Endothelial cell of umbilical vein (primary cell): ENCODE data around the gene KYNU. TPM values are rescaled to one million over a fixed set of nuclear protein-coding genes. Genes with fewer than 3 reads are reported as not detected.

ENCODE experiments used
- BruUV-seq: library from RNA; stranded (reverse); fragments of 400-500 nt; replicated peaks from 2 replicates; lab custom pipeline; 2021; lab: Mats Ljungman, UMichigan
- CTCF ChIA-PET: fragments of 300-600, 350-600 bp; sonication (Branson Sonifier 250); formaldehyde crosslinking; loops from one replicate; lab custom pipeline; 2021; ENCODE audit warnings: antibody characterized with exemption, inconsistent platforms; lab: Charles Lee
- POLR2A ChIA-PET: fragments of 300-600, 350-600 bp; sonication (Branson Sonifier 250); formaldehyde crosslinking; loops from one replicate; lab custom pipeline; 2021; ENCODE audit warnings: antibody characterized with exemption, inconsistent platforms; lab: Charles Lee
- DNase-seq: peaks from one replicate; pipeline ENCODE4 v3.0.0-alpha.2; 2011; ENCODE audit warnings: low read depth, low spot score
- FAIRE-seq: peaks from 2 replicates; lab custom pipeline; 2011; peaks lifted over from hg19 to GRCh38; lab: Jason Lieb, UNC
- H2AFZ ChIP-seq: 2 replicates; pipeline ENCODE4 v1.6.0; 2012; ENCODE audit warnings: low read depth, low read length, control low read depth, inconsistent platforms
- H3K27ac ChIP-seq: 2 replicates; pipeline ENCODE4 v1.5.1; 2011; ENCODE audit warnings: low read depth, mild to moderate bottlenecking, control low read depth, low read length, moderate library complexity; ENCODE audit not compliant: insufficient read depth
- H3K27me3 ChIP-seq, 2 experiments: 2 replicates each; pipeline versions ENCODE4 v1.6.0 to v1.6.1; 2011; ENCODE audit warnings: low read length in 2 of 2, mixed read lengths in 1 of 2; ENCODE audit not compliant: control insufficient read depth in 2 of 2, insufficient read depth in 2 of 2
- H3K36me3 ChIP-seq, 2 experiments: 2 replicates in 1 of 2; 3 replicates in 1 of 2; pipeline ENCODE4 v1.5.1; 2011; ENCODE audit warnings: low read length in 2 of 2, mild to moderate bottlenecking in 1 of 2, moderate library complexity in 1 of 2; ENCODE audit not compliant: control insufficient read depth in 2 of 2, insufficient read depth in 2 of 2; ENCODE audit errors: extremely low read depth in 1 of 2
- H3K4me1 ChIP-seq: 3 replicates; pipeline ENCODE4 v1.5.1; 2011; ENCODE audit warnings: mild to moderate bottlenecking, low read length; ENCODE audit not compliant: control insufficient read depth, insufficient read depth; ENCODE audit errors: extremely low read depth
- H3K4me2 ChIP-seq: 2 replicates; pipeline ENCODE4 v1.6.1; 2011; ENCODE audit warnings: low read length, control low read depth, mixed read lengths; ENCODE audit not compliant: insufficient read depth
- H3K4me3 ChIP-seq, 3 experiments: fragments of 200-600 bp in 1 of 3; sonication (generic), shearing (Covaris generic) in 1 of 3; replicated peaks in 1 of 3; 2 replicates each; pipeline ENCODE4 v1.5.1; 2011 to 2016; ENCODE audit warnings: control low read depth in 3 of 3, low read length in 3 of 3, mild to moderate bottlenecking in 2 of 3, inconsistent platforms in 1 of 3, low read depth in 1 of 3, moderate library complexity in 1 of 3; ENCODE audit not compliant: insufficient read depth in 1 of 3
- H3K79me2 ChIP-seq: 2 replicates; pipeline ENCODE4 v1.6.0; 2012; ENCODE audit warnings: low read length, inconsistent platforms; ENCODE audit not compliant: control insufficient read depth, insufficient read depth
- H3K9ac ChIP-seq: replicated peaks from 2 replicates; pipeline ENCODE3; 2011; ENCODE audit warnings: low read length, control low read depth; ENCODE audit not compliant: insufficient read depth; ENCODE audit errors: extremely low read depth
- H3K9me1 ChIP-seq: replicated peaks from 3 replicates; pipeline ENCODE4 v1.6.0; 2011; ENCODE audit warnings: mild to moderate bottlenecking, low read length; ENCODE audit not compliant: control insufficient read depth, insufficient read depth; ENCODE audit errors: extremely low read depth
- H3K9me3 ChIP-seq: replicated peaks from 2 replicates; pipeline ENCODE4 v1.5.1; 2012; ENCODE audit warnings: low read length, inconsistent platforms; ENCODE audit not compliant: control insufficient read depth, insufficient read depth
- H4K20me1 ChIP-seq: replicated peaks from 2 replicates; pipeline ENCODE3; 2011; ENCODE audit warnings: mild to moderate bottlenecking, low read length; ENCODE audit not compliant: control insufficient read depth, insufficient read depth; ENCODE audit errors: extremely low read depth
- CTCF ChIP-seq, 2 donors: IDR thresholded peaks; 1 replicate in 1 of 2; 2 replicates in 1 of 2; pipeline ENCODE4 v1.5.1; 2011; ENCODE audit warnings: low read length in 2 of 2, mild to moderate bottlenecking in 2 of 2, moderate library complexity in 2 of 2, control low read depth in 1 of 2, inconsistent platforms in 1 of 2, low read depth in 1 of 2; ENCODE audit not compliant: insufficient read depth in 1 of 2; ENCODE audit errors: extremely low read depth in 1 of 2
- EZH2 ChIP-seq: IDR thresholded peaks from 2 replicates; pipeline ENCODE4 v1.6.1; 2012; ENCODE audit warnings: borderline replicate concordance, low read depth, mild to moderate bottlenecking, moderate library complexity, low read length, inconsistent platforms; ENCODE audit not compliant: severe bottlenecking
- FOS ChIP-seq: IDR thresholded peaks from 2 replicates; pipeline ENCODE4 v1.6.1; 2011; ENCODE audit warnings: mild to moderate bottlenecking, low read length, moderate library complexity, borderline replicate concordance; ENCODE audit not compliant: insufficient read depth
- GATA2 ChIP-seq: IDR thresholded peaks from 2 replicates; pipeline ENCODE4 v1.7.0; 2011; ENCODE audit warnings: low read depth, mild to moderate bottlenecking, moderate library complexity, mixed read lengths, low read length; ENCODE audit not compliant: insufficient read length, insufficient read depth
- JUN ChIP-seq: IDR thresholded peaks from 2 replicates; pipeline ENCODE4 v1.6.1; 2011; ENCODE audit warnings: borderline replicate concordance, low read depth; ENCODE audit not compliant: insufficient read length, insufficient read depth
- MAX ChIP-seq: IDR thresholded peaks from 2 replicates; pipeline ENCODE4 v1.6.1; 2011; ENCODE audit not compliant: insufficient read depth, insufficient read length
- MYC ChIP-seq: IDR thresholded peaks from one replicate; pipeline ENCODE4 v1.6.1; 2011; ENCODE audit warnings: mild to moderate bottlenecking, low read depth, low read length
- POLR2A ChIP-seq: IDR thresholded peaks from 2 replicates; pipeline ENCODE4 v1.6.1; 2012; ENCODE audit warnings: low read depth, mild to moderate bottlenecking, control low read depth, low read length
- POLR2AphosphoS5 ChIP-seq: IDR thresholded peaks from 2 replicates; pipeline ENCODE4 v1.6.1; 2012; ENCODE audit warnings: low read depth, mild to moderate bottlenecking, control low read depth, low read length, moderate library complexity; ENCODE audit not compliant: insufficient read depth
- dilution Hi-C: fragments of 300-500 bp; cut with MboI; formaldehyde crosslinking; loops from one replicate; pipeline ENCODE4 v1.15.0; 2019; ENCODE audit warnings: low sequenced_read_pairs; ENCODE audit not compliant: extremely low pct_ligation_motif_present
- intact Hi-C: fragments of 100-400 bp; cut with micrococcal nuclease; formaldehyde crosslinking; loops from one replicate; pipeline ENCODE4 v1.10.0; 2022
- polyA plus RNA-seq, 4 experiments: library from polyadenylated mRNA; depleted of rRNA in 3 of 4; stranded (reverse) in 3 of 4; unstranded in 1 of 4; fragments of >200 nt; gene quantifications; 2 replicates each; pipeline versions ENCODE4 v1.2.1 to v1.2.3, GENCODE V29; 2011 to 2012; ENCODE audit warnings: missing spikeins in 1 of 4
- total RNA-seq: library from RNA; stranded (reverse); gene quantifications from 2 replicates; pipeline ENCODE4 v1.2.3, GENCODE V29; 2021

KYNU gene
- total and polyA plus RNA-seq, 2 donors (not counting 3 experiments of a cell fraction or from before 2014, with no cell fraction given), result 0.04 TPM; not detected in 1

- ChIA-PET POLR2A (no interaction called here), CTCF (interaction anchor here (1.5 to 2.3 kb wide), 3 partner anchors 10 to 351 kb away, joined by 3 to 9 read pairs (median 6); no protein-coding TSS in a partner anchor)
- intact Hi-C loops, result loop anchor here (5.0 kb wide), 2 partner anchors 341 to 696 kb away; no protein-coding TSS in a partner anchor
These were observed 105.7 kb downstream of the KYNU start for GRCh38 chr2:142983174-142983573.

More at GRCh38 chr2:142983174-142983573, 105.7 kb downstream of the KYNU start:
- Histone ChIP-seq H3K36me3 (no peaks in the 10 kb centered on the region), H3K27me3 (no peaks in the 10 kb centered on the region), H4K20me1 (no peaks in the 10 kb centered on the region), H3K4me2 (no peak overlapping the region), H3K4me1 (peaks cover 2% of the 10 kb centered on the region), H3K9ac (no peak overlapping the region), H3K79me2 (no peaks in the 10 kb centered on the region), H3K27ac (no peak overlapping the region), H3K9me3 (no peaks in the 10 kb centered on the region), H2AFZ (peak overlapping the region; percentile 21), H3K9me1 (no peaks in the 10 kb centered on the region), H3K4me3 (no peak overlapping the region)
- FAIRE-seq, result no peak
- DNase-seq, result no peak
- dilution Hi-C loops, result no loop called here
- BruUV-seq, result no TSS peak
- no peak for TF ChIP-seq GATA2
- TF ChIP-seq EZH2, result no peak
- no peak for TF ChIP-seq MYC
- no peak for TF ChIP-seq JUN
- no peak for TF ChIP-seq POLR2AphosphoS5
- TF ChIP-seq MAX, result no peak
- TF ChIP-seq POLR2A, result no peak
- TF ChIP-seq FOS, result no peak
- TF ChIP-seq CTCF (IDR thresholded peaks at IDR 0.05; ENCODE audit: extremely low read depth in 1 of 2, insufficient read depth in 1 of 2, low read depth in 1 of 2, low read length in 2 of 2), result no peak
